Keratinocyte (primary cell): ENCODE results near the gene CDKAL1. TPM values are rescaled to one million over a fixed set of nuclear protein-coding genes. Genes with fewer than 3 reads are reported as not detected.
"Not testable (repeated sequence)": the region's sequence is repeated elsewhere in the genome, so short reads cannot be mapped to it uniquely, and the experiment has no call there.

ENCODE experiments used
- DNase-seq: peaks from one replicate; pipeline ENCODE4 v3.0.0-alpha.2; 2011; ENCODE audit warnings: low read depth, missing footprints, low spot score
- FAIRE-seq: peaks from 2 replicates; lab custom pipeline; 2011; peaks lifted over from hg19 to GRCh38; lab: Jason Lieb, UNC
- H2AFZ ChIP-seq: 2 replicates; pipeline ENCODE4 v1.6.0; 2012; ENCODE audit warnings: low read length, control low read depth, inconsistent platforms; ENCODE audit not compliant: control insufficient read depth
- H3K27ac ChIP-seq: 2 replicates; pipeline ENCODE4 v1.5.1; 2011; ENCODE audit warnings: low read length; ENCODE audit not compliant: control insufficient read depth, insufficient read depth
- H3K27me3 ChIP-seq: 3 replicates; pipeline ENCODE4 v1.6.0; 2011; ENCODE audit warnings: low read length; ENCODE audit not compliant: control insufficient read depth, insufficient read depth; ENCODE audit errors: extremely low read depth
- H3K36me3 ChIP-seq, 2 experiments: 2 replicates in 1 of 2; 3 replicates in 1 of 2; pipeline ENCODE4 v1.5.1; 2011; ENCODE audit warnings: low read length in 2 of 2, mild to moderate bottlenecking in 1 of 2; ENCODE audit not compliant: control insufficient read depth in 2 of 2, insufficient read depth in 2 of 2; ENCODE audit errors: extremely low read depth in 1 of 2
- H3K4me1 ChIP-seq: 3 replicates; pipeline ENCODE4 v1.5.1; 2011; ENCODE audit warnings: low read length; ENCODE audit not compliant: control insufficient read depth, insufficient read depth; ENCODE audit errors: extremely low read depth
- H3K4me2 ChIP-seq: 3 replicates; pipeline ENCODE4 v1.6.0; 2011; ENCODE audit warnings: low read depth, low read length; ENCODE audit not compliant: control insufficient read depth, insufficient read depth; ENCODE audit errors: extremely low read depth
- H3K4me3 ChIP-seq, 3 experiments: fragments of 200-600 bp in 1 of 3; sonication (generic) in 1 of 3; 2 replicates in 2 of 3; 3 replicates in 1 of 3; pipeline ENCODE4 v1.5.1; 2011 to 2016; ENCODE audit warnings: low read length in 3 of 3, mild to moderate bottlenecking in 3 of 3, control low read depth in 2 of 3, inconsistent platforms in 1 of 3, low read depth in 1 of 3, mixed read lengths in 1 of 3, mixed run types in 1 of 3, moderate library complexity in 1 of 3; ENCODE audit not compliant: control insufficient read depth in 2 of 3, insufficient read depth in 2 of 3; ENCODE audit errors: extremely low read depth in 1 of 3
- H3K79me2 ChIP-seq: 2 replicates; pipeline ENCODE4 v1.6.0; 2012; ENCODE audit warnings: low read length; ENCODE audit not compliant: control insufficient read depth, insufficient read depth
- H3K9ac ChIP-seq: 3 replicates; pipeline ENCODE4 v1.6.0; 2011; ENCODE audit warnings: low read length; ENCODE audit not compliant: control insufficient read depth, insufficient read depth; ENCODE audit errors: extremely low read depth
- H3K9me1 ChIP-seq: 3 replicates; pipeline ENCODE4 v1.6.0; 2011; ENCODE audit warnings: low read length; ENCODE audit not compliant: control insufficient read depth, insufficient read depth; ENCODE audit errors: extremely low read depth
- H3K9me3 ChIP-seq: 2 replicates; pipeline ENCODE4 v1.5.1; 2012; ENCODE audit warnings: low read depth, low read length; ENCODE audit not compliant: control insufficient read depth
- H4K20me1 ChIP-seq: 3 replicates; pipeline ENCODE4 v1.6.0; 2011; ENCODE audit warnings: low read length; ENCODE audit not compliant: control insufficient read depth, insufficient read depth; ENCODE audit errors: extremely low read depth
- EZH2 ChIP-seq: IDR thresholded peaks from one replicate; pipeline ENCODE4 v1.6.1; 2012; ENCODE audit warnings: inconsistent platforms, mild to moderate bottlenecking, low read length, moderate library complexity
- dilution Hi-C: fragments of 300-500 bp; cut with MboI; formaldehyde crosslinking; loops from one replicate; pipeline ENCODE4 v1.7.0; 2020; ENCODE audit warnings: low sequenced_read_pairs; ENCODE audit not compliant: extremely low pct_ligation_motif_present
- polyA plus RNA-seq, 5 experiments: library from polyadenylated mRNA; depleted of rRNA in 3 of 5; stranded (reverse) in 3 of 5; stranded (forward) in 1 of 5; unstranded in 1 of 5; fragments of >200 nt; gene quantifications; 1 replicate in 1 of 5; 2 replicates in 3 of 5; 3 replicates in 1 of 5; pipeline versions ENCODE4 v1.2.1 to v1.2.3, GENCODE V29; 2011 to 2012; ENCODE audit warnings: missing spikeins in 2 of 5, low read depth in 1 of 5, low replicate concordance in 1 of 5
- TF ChIP-seq, protein P1 (sequence below), 3 experiments: IDR thresholded peaks in 1 of 3; conservative IDR thresholded peaks in 1 of 3; optimal IDR thresholded peaks in 1 of 3; 2 replicates in 2 of 3; 3 replicates in 1 of 3; pipeline versions ENCODE3 to v1.5.1; 2011; ENCODE audit warnings: low read length in 3 of 3, mild to moderate bottlenecking in 3 of 3, moderate library complexity in 2 of 3, control low read depth in 1 of 3, inconsistent platforms in 1 of 3; ENCODE audit not compliant: insufficient read depth in 2 of 3; ENCODE audit errors: extremely low read depth in 1 of 3

Gene CDKAL1
- polyA plus RNA-seq, 1 donor (not counting 4 experiments of a cell fraction or from before 2014, with no cell fraction given), result 5.6 TPM

- H3K27ac ChIP-seq, result no peak overlapping the region
- H3K4me3 ChIP-seq, result no peak overlapping the region
- peaks cover 4% of the 10 kb centered on the region for H3K4me1 ChIP-seq
- dilution Hi-C loops, result no loop called here
- no peaks in the 10 kb centered on the region for H3K9me1 ChIP-seq
- DNase-seq (no peak), FAIRE-seq (no peak)
- no peak for TF ChIP-seq EZH2
- TF ChIP-seq, protein P1, sequence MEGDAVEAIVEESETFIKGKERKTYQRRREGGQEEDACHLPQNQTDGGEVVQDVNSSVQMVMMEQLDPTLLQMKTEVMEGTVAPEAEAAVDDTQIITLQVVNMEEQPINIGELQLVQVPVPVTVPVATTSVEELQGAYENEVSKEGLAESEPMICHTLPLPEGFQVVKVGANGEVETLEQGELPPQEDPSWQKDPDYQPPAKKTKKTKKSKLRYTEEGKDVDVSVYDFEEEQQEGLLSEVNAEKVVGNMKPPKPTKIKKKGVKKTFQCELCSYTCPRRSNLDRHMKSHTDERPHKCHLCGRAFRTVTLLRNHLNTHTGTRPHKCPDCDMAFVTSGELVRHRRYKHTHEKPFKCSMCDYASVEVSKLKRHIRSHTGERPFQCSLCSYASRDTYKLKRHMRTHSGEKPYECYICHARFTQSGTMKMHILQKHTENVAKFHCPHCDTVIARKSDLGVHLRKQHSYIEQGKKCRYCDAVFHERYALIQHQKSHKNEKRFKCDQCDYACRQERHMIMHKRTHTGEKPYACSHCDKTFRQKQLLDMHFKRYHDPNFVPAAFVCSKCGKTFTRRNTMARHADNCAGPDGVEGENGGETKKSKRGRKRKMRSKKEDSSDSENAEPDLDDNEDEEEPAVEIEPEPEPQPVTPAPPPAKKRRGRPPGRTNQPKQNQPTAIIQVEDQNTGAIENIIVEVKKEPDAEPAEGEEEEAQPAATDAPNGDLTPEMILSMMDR (optimal IDR thresholded peaks at IDR 0.05 in 1 of 3, IDR thresholded peaks at IDR 0.05 in 1 of 3, conservative IDR thresholded peaks at IDR 0.05 in 1 of 3; ENCODE audit: extremely low read depth in 1 of 3, insufficient read depth in 2 of 3, low read length in 3 of 3), result no peak
- no peak overlapping the region for H2AFZ ChIP-seq
- no peaks in the 10 kb centered on the region for H3K9me3 ChIP-seq
- H4K20me1 ChIP-seq, result no peaks in the 10 kb centered on the region
- H3K79me2 ChIP-seq, result peaks cover 7% of the 10 kb centered on the region
- H3K4me2 ChIP-seq, result no peak overlapping the region
- no peaks in the 10 kb centered on the region for H3K27me3 ChIP-seq
- H3K9ac ChIP-seq, result no peak overlapping the region
- H3K36me3 ChIP-seq, result peaks cover 2% of the 10 kb centered on the region in 2 experiments
Measured at GRCh38 chr6:20548264-20548663, 14.0 kb downstream of the CDKAL1 start.

DNA sequence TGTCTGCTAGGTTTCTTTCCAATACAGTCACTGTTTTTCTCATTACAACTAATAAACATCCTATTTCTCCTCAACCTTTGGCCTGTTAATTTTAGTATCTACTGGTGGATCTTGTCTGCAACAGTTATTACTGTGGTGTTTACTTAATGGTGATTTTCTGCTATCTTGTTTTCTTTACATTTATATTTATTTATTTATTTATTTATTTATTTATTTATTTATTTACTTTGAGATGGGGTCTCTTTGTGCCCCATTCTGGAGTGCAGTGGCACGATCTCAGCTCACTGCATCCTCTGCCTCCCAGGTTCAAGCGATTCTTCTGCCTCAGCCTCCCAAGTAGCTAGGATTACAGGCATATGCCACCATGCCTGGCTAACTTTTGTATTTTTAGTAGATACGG is 15.1 kb downstream of the CDKAL1 start:
- FAIRE-seq, H4K20me1 ChIP-seq, H3K27me3 ChIP-seq, H3K4me1 ChIP-seq, H3K36me3 ChIP-seq, H3K9me3 ChIP-seq, H3K79me2 ChIP-seq, H3K27ac ChIP-seq, H2AFZ ChIP-seq, H3K9me1 ChIP-seq, H3K9ac ChIP-seq, DNase-seq, H3K4me3 ChIP-seq, H3K4me2 ChIP-seq, dilution Hi-C loops: not testable (repeated sequence)

DNA sequence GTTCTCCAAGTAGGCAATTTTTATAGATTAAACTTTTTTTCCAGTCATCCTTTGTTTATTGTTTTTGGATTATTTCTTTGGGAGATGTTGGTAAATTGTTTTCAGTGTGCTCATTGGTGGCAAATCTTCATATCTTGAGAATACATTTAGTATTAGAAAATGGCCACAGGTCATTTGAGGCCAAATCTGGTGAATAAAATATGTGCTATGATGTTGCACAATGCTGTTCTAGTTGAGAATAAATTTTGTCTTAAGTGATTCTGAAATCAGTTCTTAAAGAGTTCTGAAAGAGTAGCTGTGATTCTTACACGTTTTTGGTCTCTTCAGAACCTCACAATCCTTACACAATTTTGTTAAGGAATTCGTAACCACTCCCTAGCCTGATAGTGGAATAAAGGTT is 20.1 kb downstream of the CDKAL1 start:
- H3K79me2 ChIP-seq, result no peaks in the 10 kb centered on the region
- dilution Hi-C loops, result no loop called here
- H3K9me3 ChIP-seq, result no peaks in the 10 kb centered on the region
- FAIRE-seq, result no peak
- DNase-seq, result no peak
- no peaks in the 10 kb centered on the region for H3K4me1 ChIP-seq
- H3K36me3 ChIP-seq, result peaks cover 2% of the 10 kb centered on the region in 2 experiments
- H3K4me2 ChIP-seq, result no peak overlapping the region
- no peaks in the 10 kb centered on the region for H3K9me1 ChIP-seq
- no peaks in the 10 kb centered on the region for H4K20me1 ChIP-seq
- TF ChIP-seq EZH2, result no peak
- TF ChIP-seq, protein P1 (optimal IDR thresholded peaks at IDR 0.05 in 1 of 3, IDR thresholded peaks at IDR 0.05 in 1 of 3, conservative IDR thresholded peaks at IDR 0.05 in 1 of 3; ENCODE audit: extremely low read depth in 1 of 3, insufficient read depth in 2 of 3, low read length in 3 of 3), result no peak
- H3K4me3 ChIP-seq, result no peak overlapping the region
- H2AFZ ChIP-seq, result no peak overlapping the region
- no peak overlapping the region for H3K9ac ChIP-seq
- H3K27ac ChIP-seq, result no peak overlapping the region
- H3K27me3 ChIP-seq, result no peaks in the 10 kb centered on the region
